Measurements from ENCODE around the gene PPARG. TPM values are rescaled to one million over a fixed set of nuclear protein-coding genes. Genes with fewer than 3 reads are reported as not detected.

Gene PPARG
- total and polyA plus RNA-seq, 2 experiments from 2014 or later = 25.1 to 37.9 TPM

- Histone ChIP-seq H3K4me1 (ENCODE audit: insufficient read depth) (no peaks in the 10 kb centered on the region), H2AFZ (no peak overlapping the region), H3K9me3 (ENCODE audit: low read depth) (no peaks in the 10 kb centered on the region), H3K27me3 (no peaks in the 10 kb centered on the region), H3K36me3 (replicated peaks; ENCODE audit: insufficient read depth, low read depth) (no peaks in the 10 kb centered on the region), H3K79me2 (no peaks in the 10 kb centered on the region), H3K4me2 (no peak overlapping the region), H4K20me1 (ENCODE audit: insufficient read depth, poor library complexity, severe bottlenecking) (no peaks in the 10 kb centered on the region), H3K27ac (no peak overlapping the region), H3K9me2 (replicated peaks; ENCODE audit: insufficient read depth) (no peaks in the 10 kb centered on the region), H3K4me3 (no peak overlapping the region)
- TF ChIP-seq EZH2 (IDR thresholded peaks at IDR 0.05; ENCODE audit: borderline replicate concordance) (no peak), EZH2phosphoT487 (IDR thresholded peaks at IDR 0.05; ENCODE audit: low read depth, severe bottlenecking, unreplicated experiment) (no peak), CTCF (IDR thresholded peaks at IDR 0.05; ENCODE audit: poor library complexity) (no peak)
- no peak for DNase-seq (ENCODE audit: low spot score)
- WGBS (ENCODE audit: low lambda C conversion rate, missing lambda C conversion rate) = 72% methylated on average over 6 of the region's 6 CpGs
Observed at GRCh38 chr3:12454076-12454815, 165.4 kb downstream of the PPARG start.

- Histone ChIP-seq H3K36me3 (replicated peaks; ENCODE audit: insufficient read depth, low read depth) (no peaks in the 10 kb centered on the region), H3K79me2 (no peaks in the 10 kb centered on the region), H3K27ac (no peak overlapping the region), H3K4me1 (ENCODE audit: insufficient read depth) (peaks cover 3% of the 10 kb centered on the region), H3K27me3 (no peaks in the 10 kb centered on the region), H4K20me1 (ENCODE audit: insufficient read depth, poor library complexity, severe bottlenecking) (no peaks in the 10 kb centered on the region), H3K9me2 (replicated peaks; ENCODE audit: insufficient read depth) (no peaks in the 10 kb centered on the region), H2AFZ (no peak overlapping the region), H3K9me3 (ENCODE audit: low read depth) (no peaks in the 10 kb centered on the region), H3K4me3 (no peak overlapping the region), H3K4me2 (no peak overlapping the region)
- 83% methylated on average over 2 of the region's 2 CpGs for WGBS (ENCODE audit: low lambda C conversion rate, missing lambda C conversion rate)
- no peak for TF ChIP-seq CTCF (IDR thresholded peaks at IDR 0.05; ENCODE audit: poor library complexity)
- TF ChIP-seq EZH2phosphoT487 (IDR thresholded peaks at IDR 0.05; ENCODE audit: low read depth, severe bottlenecking, unreplicated experiment) = no peak
- no peak for TF ChIP-seq EZH2 (IDR thresholded peaks at IDR 0.05; ENCODE audit: borderline replicate concordance)
- no peak for DNase-seq (ENCODE audit: low spot score)
Observed at GRCh38 chr3:12454816-12455121, 165.9 kb downstream of the PPARG start.

- 85% methylated on average over 6 of the region's 7 CpGs for WGBS (ENCODE audit: low lambda C conversion rate, missing lambda C conversion rate)
Observed at GRCh38 chr3:12455740-12456139, 166.9 kb downstream of the PPARG start.

More at GRCh38 chr3:12455740-12456139, 166.9 kb downstream of the PPARG start:
- H4K20me1 ChIP-seq (ENCODE audit: insufficient read depth, poor library complexity, severe bottlenecking) = no peaks in the 10 kb centered on the region
- H3K36me3 ChIP-seq (replicated peaks; ENCODE audit: insufficient read depth, low read depth) = no peaks in the 10 kb centered on the region
- no peak overlapping the region for H2AFZ ChIP-seq
- peaks cover 5% of the 10 kb centered on the region for H3K4me1 ChIP-seq (ENCODE audit: insufficient read depth)
- DNase-seq (ENCODE audit: low spot score) = no peak
- no peaks in the 10 kb centered on the region for H3K9me3 ChIP-seq (ENCODE audit: low read depth)
- no peaks in the 10 kb centered on the region for H3K79me2 ChIP-seq
- H3K4me3 ChIP-seq = no peak overlapping the region
- no peaks in the 10 kb centered on the region for H3K27me3 ChIP-seq
- no peaks in the 10 kb centered on the region for H3K9me2 ChIP-seq (replicated peaks; ENCODE audit: insufficient read depth)
- H3K4me2 ChIP-seq = no peak overlapping the region
- no peak overlapping the region for H3K27ac ChIP-seq
- no peak for TF ChIP-seq CTCF (IDR thresholded peaks at IDR 0.05; ENCODE audit: poor library complexity)
- no peak for TF ChIP-seq EZH2 (IDR thresholded peaks at IDR 0.05; ENCODE audit: borderline replicate concordance)
- TF ChIP-seq EZH2phosphoT487 (IDR thresholded peaks at IDR 0.05; ENCODE audit: low read depth, severe bottlenecking, unreplicated experiment) = no peak

Data from hepatocyte (in vitro differentiated cells).